Psoas muscle (tissue), 8 donors: Measurements from ENCODE around the gene FGF11. TPM values are rescaled to one million over a fixed set of nuclear protein-coding genes. Genes with fewer than 3 reads are reported as not detected.

Experiments
- ATAC-seq, 4 donors: fragments of 200-7000 bp; cut with Tn5 transposase; one replicate each; pipeline ENCODE4 v1.9.1; 2020; ENCODE audit warnings: moderate library complexity in 3 of 4, mild to moderate bottlenecking in 2 of 4
- DNase-seq, 2 donors: peaks; one replicate each; pipeline ENCODE4 v3.0.0-alpha.2; 2020
- H3K27ac ChIP-seq: fragments of 200-600 bp; one replicate; pipeline ENCODE4 v1.8.0; 2022
- H3K27me3 ChIP-seq, 3 donors: fragments of 200-600 bp in 1 of 3; one replicate each; pipeline versions ENCODE4 v1.6.1 to v1.8.0; 2013 to 2022; ENCODE audit warnings: low read length in 2 of 3, mild to moderate bottlenecking in 2 of 3, moderate library complexity in 1 of 3; ENCODE audit not compliant: insufficient read depth in 3 of 3
- H3K36me3 ChIP-seq, 2 donors: fragments of 200-600 bp in 1 of 2; one replicate each; pipeline versions ENCODE4 v1.6.1 to v1.8.0; 2013 to 2022; ENCODE audit warnings: low read depth in 1 of 2, mild to moderate bottlenecking in 1 of 2, moderate library complexity in 1 of 2; ENCODE audit not compliant: insufficient read depth in 1 of 2
- H3K4me1 ChIP-seq: fragments of 200-600 bp; one replicate; pipeline ENCODE4 v1.8.0; 2022
- H3K4me3 ChIP-seq: fragments of 200-600 bp; one replicate; pipeline ENCODE4 v1.8.0; 2022; ENCODE audit warnings: mild to moderate bottlenecking
- H3K9me3 ChIP-seq: fragments of 200-600 bp; one replicate; pipeline ENCODE4 v1.8.0; 2022
- WGBS, 3 donors: extraction: QIAGEN DNeasy Blood & Tissue Kit; methylation state at CpG; one replicate each; pipeline versions ENCODE4 v1.1.6 to v1.1.7; 2013; 5-methylcytosine and 5-hydroxymethylcytosine counted together
- intact Hi-C, 2 donors: fragments of 100-400 bp; cut with DNase I; formaldehyde crosslinking; loops; one replicate each; pipeline versions ENCODE4 v1.11.0 to v1.14.2; 2022
- polyA plus RNA-seq, 3 donors: library from polyadenylated mRNA; stranded (reverse); fragments of 200-250 nt; gene quantifications; one replicate each; pipeline ENCODE4 v1.2.3, GENCODE V29; 2013
- total RNA-seq, 4 donors: library from RNA; stranded (reverse); fragmentation: NEBNext Ultra II Directional in 2 of 4; extraction: Animal tissue kit (Norgen Biotek cat#: 25700) in 2 of 4; gene quantifications; one replicate each; pipeline versions ENCODE4 v1.2.1 to v1.2.4, GENCODE V29; 2021 to 2023
- TF ChIP-seq, protein P1 (sequence below): fragments of 200-600 bp; IDR thresholded peaks from one replicate; pipeline ENCODE4 v1.8.0; 2022; ENCODE audit warnings: antibody characterized with exemption
- donor health status: healthy with polysubstance abuse.
- donor health status: DM: no; HTN: no; CAD: no; lungs with moderate emphysema.
- donor health status: Bipolar disorder and iron deficiency.
- donor health status: healthy.
- donor health status: DM: yes; HTN: yes; CAD: no.
- donor health status: DM: no; HTN: no; CAD: no.
- donor health status: DM: no; HTN: no; CAD: no.
- donor health status: DM: yes; HTN: yes; CAD: no.

The FGF11 gene
- total and polyA plus RNA-seq, 7 donors, result 2.0 to 21.1 (median 4.4) TPM

- DNase-seq (no peak), ATAC-seq (no peak)
- H3K27ac ChIP-seq, result peak overlapping the region; percentile 10
- no peaks in the 10 kb centered on the region for H3K9me3 ChIP-seq
- WGBS, 3 donors, result 78 to 82% (median 80%) methylated on average over 3 of the region's 3 CpGs
- no peaks in the 10 kb centered on the region for H3K27me3 ChIP-seq
- H3K36me3 ChIP-seq, result peaks cover 0 to 67% of the 10 kb centered on the region in 2 donors
- H3K4me1 ChIP-seq, result no peaks in the 10 kb centered on the region
- intact Hi-C loops, result no loop called here
- TF ChIP-seq, protein P1, sequence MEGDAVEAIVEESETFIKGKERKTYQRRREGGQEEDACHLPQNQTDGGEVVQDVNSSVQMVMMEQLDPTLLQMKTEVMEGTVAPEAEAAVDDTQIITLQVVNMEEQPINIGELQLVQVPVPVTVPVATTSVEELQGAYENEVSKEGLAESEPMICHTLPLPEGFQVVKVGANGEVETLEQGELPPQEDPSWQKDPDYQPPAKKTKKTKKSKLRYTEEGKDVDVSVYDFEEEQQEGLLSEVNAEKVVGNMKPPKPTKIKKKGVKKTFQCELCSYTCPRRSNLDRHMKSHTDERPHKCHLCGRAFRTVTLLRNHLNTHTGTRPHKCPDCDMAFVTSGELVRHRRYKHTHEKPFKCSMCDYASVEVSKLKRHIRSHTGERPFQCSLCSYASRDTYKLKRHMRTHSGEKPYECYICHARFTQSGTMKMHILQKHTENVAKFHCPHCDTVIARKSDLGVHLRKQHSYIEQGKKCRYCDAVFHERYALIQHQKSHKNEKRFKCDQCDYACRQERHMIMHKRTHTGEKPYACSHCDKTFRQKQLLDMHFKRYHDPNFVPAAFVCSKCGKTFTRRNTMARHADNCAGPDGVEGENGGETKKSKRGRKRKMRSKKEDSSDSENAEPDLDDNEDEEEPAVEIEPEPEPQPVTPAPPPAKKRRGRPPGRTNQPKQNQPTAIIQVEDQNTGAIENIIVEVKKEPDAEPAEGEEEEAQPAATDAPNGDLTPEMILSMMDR, result no peak
- H3K4me3 ChIP-seq, result no peak overlapping the region
Measured at GRCh38 chr17:7459961-7460545, 20.7 kb downstream of the FGF11 start.

- no peak for DNase-seq
- intact Hi-C loops, result no loop called here
- TF ChIP-seq, protein P1, result no peak
Measured at GRCh38 chr17:7460850-7461660, 21.7 kb downstream of the FGF11 start.

GRCh38 chr17:7462474-7463371, 23.4 kb downstream of the FGF11 start:
- peaks cover 0 to 57% of the 10 kb centered on the region in 2 donors for H3K36me3 ChIP-seq
- peaks cover 17% of the 10 kb centered on the region for H3K4me1 ChIP-seq
- no peaks in the 10 kb centered on the region for H3K27me3 ChIP-seq
- no peak overlapping the region for H3K27ac ChIP-seq
- H3K4me3 ChIP-seq, result no peak overlapping the region
- intact Hi-C loops, result no loop called here
- no peaks in the 10 kb centered on the region for H3K9me3 ChIP-seq
- DNase-seq (no peak), ATAC-seq (no peak)
- 89 to 91% (median 89%) methylated on average over 42 to 44 of the region's 44 CpGs for WGBS, 3 donors
- TF ChIP-seq, protein P1, result no peak

More at GRCh38 chr17:7460850-7461660, 21.7 kb downstream of the FGF11 start:
- Histone ChIP-seq H3K27me3 (no peaks in the 10 kb centered on the region), H3K27ac (no peak overlapping the region), H3K4me1 (peaks cover 2% of the 10 kb centered on the region), H3K4me3 (no peak overlapping the region), H3K9me3 (no peaks in the 10 kb centered on the region), H3K36me3 (peaks cover 0 to 67% of the 10 kb centered on the region in 2 donors)
- WGBS, 3 donors, result 89 to 95% (median 90%) methylated on average over 7 of the region's 7 CpGs
- ATAC-seq, result peak in 1 of 4 donors; percentile 27

DNA sequence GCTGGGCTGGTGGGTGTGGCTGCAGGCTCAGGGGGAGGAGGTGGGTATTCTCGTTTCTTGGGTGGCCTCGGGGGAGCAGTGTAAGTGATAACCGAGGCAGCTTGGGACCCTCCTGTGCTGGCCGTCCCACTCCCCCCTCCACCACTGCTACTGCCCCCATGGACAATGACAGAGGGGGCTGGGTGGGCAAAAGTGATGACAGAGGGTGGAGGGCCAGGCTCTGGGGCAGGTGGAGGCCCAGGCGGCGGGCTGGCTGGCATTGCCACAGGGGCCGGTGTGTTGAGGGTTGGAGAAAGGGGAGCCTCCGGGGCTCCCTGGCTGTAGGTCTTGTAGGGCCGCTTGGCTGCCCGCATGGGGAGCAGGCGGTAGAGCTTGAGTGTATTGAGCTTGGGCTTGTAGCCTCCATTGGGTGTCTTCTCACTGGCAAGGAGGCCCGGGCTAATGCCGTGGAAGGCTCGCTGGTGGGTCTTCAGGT, 24.1 kb downstream of the FGF11 start:
- no peak for ATAC-seq
- WGBS, 3 donors, result 83 to 88% (median 87%) methylated on average over 14 of the region's 14 CpGs
- H3K4me1 ChIP-seq, result peaks cover 17% of the 10 kb centered on the region
- TF ChIP-seq, protein P1, result no peak
- intact Hi-C loops, result no loop called here
- no peak for DNase-seq
- H3K27me3 ChIP-seq, result no peaks in the 10 kb centered on the region
- no peak overlapping the region for H3K27ac ChIP-seq
- H3K36me3 ChIP-seq, result peaks cover 0 to 52% of the 10 kb centered on the region in 2 donors
- no peaks in the 10 kb centered on the region for H3K9me3 ChIP-seq
- H3K4me3 ChIP-seq, result no peak overlapping the region
